Stimulated activated CD8-positive, alpha-beta memory T cell treated with anti-CD3 and anti-CD28 coated beads, Interleukin-12 subunit alpha, Interleukin-12 subunit beta, amount 100 ng/mL, for 24 hours (primary cell): ENCODE measurements around the gene NEK9.
"Not testable (repeated sequence)": the region's sequence is repeated elsewhere in the genome, so short reads cannot be mapped to it uniquely, and the experiment has no call there.

Experiments used
- DNase-seq: peaks from one replicate; pipeline ENCODE4 v3.0.0-alpha.2; 2020; ENCODE audit errors: extremely low read depth

The NEK9 gene

GRCh38 chr14:75144944-75145343 is 18.1 kb upstream of the NEK9 start:
- no peak for DNase-seq

GRCh38 chr14:75143761-75144527 is 17.1 kb upstream of the NEK9 start:
- DNase-seq, result no peak

- no peak for DNase-seq
Observed at GRCh38 chr14:75142494-75142893, 15.6 kb upstream of the NEK9 start.

- no peak for DNase-seq
Observed at GRCh38 chr14:75141967-75142366, 15.1 kb upstream of the NEK9 start.

GRCh38 chr14:75141062-75141461 is 14.2 kb upstream of the NEK9 start:
- no peak for DNase-seq

- DNase-seq, result no peak
Observed at GRCh38 chr14:75140620-75141019, 13.8 kb upstream of the NEK9 start.

GRCh38 chr14:75139185-75139584 is 12.3 kb upstream of the NEK9 start:
- no peak for DNase-seq

- DNase-seq, result no peak
Observed at GRCh38 chr14:75138492-75138891, 11.6 kb upstream of the NEK9 start.

- DNase-seq, result no peak
Observed at GRCh38 chr14:75134644-75135043, 7.8 kb upstream of the NEK9 start.

- DNase-seq, result no peak
Observed at GRCh38 chr14:75133597-75133996, 6.7 kb upstream of the NEK9 start.

GRCh38 chr14:75132382-75133086 is 5.7 kb upstream of the NEK9 start:
- DNase-seq, result no peak

GRCh38 chr14:75128596-75128990 is 1.7 kb upstream of the NEK9 start:
- DNase-seq, result no peak

GRCh38 chr14:75127903-75128595 is 1.2 kb upstream of the NEK9 start:
- no peak for DNase-seq

GRCh38 chr14:75127474-75127820 is 599 bp upstream of the NEK9 start:
- not testable (repeated sequence) for DNase-seq

- DNase-seq, result no peak
Observed at GRCh38 chr14:75126121-75126544, 715 bp downstream of the NEK9 start.

- DNase-seq, result no peak
Observed at GRCh38 chr14:75125617-75126016, 1.2 kb downstream of the NEK9 start.

- DNase-seq, result no peak
Observed at GRCh38 chr14:75123991-75124390, 2.9 kb downstream of the NEK9 start.

- no peak for DNase-seq
Observed at GRCh38 chr14:75121552-75121951, 5.3 kb downstream of the NEK9 start.

- no peak for DNase-seq
Observed at GRCh38 chr14:75120541-75121291, 6.1 kb downstream of the NEK9 start.

- no peak for DNase-seq
Observed at GRCh38 chr14:75119056-75119455, 7.8 kb downstream of the NEK9 start.

GRCh38 chr14:75113932-75114539 is 12.8 kb downstream of the NEK9 start:
- DNase-seq, result no peak

- DNase-seq, result no peak
Observed at GRCh38 chr14:75109877-75110276, 17.0 kb downstream of the NEK9 start.
